GM19351 (cell line): ENCODE results near the gene NREP.

Experiments used
- ATAC-seq: cut with Tn5 transposase; IDR thresholded peaks from one replicate; pipeline ENCODE4 v1.9.1; 2021; ENCODE audit warnings: mild to moderate bottlenecking, moderate library complexity; ENCODE audit not compliant: unreplicated experiment

NREP gene

DNA sequence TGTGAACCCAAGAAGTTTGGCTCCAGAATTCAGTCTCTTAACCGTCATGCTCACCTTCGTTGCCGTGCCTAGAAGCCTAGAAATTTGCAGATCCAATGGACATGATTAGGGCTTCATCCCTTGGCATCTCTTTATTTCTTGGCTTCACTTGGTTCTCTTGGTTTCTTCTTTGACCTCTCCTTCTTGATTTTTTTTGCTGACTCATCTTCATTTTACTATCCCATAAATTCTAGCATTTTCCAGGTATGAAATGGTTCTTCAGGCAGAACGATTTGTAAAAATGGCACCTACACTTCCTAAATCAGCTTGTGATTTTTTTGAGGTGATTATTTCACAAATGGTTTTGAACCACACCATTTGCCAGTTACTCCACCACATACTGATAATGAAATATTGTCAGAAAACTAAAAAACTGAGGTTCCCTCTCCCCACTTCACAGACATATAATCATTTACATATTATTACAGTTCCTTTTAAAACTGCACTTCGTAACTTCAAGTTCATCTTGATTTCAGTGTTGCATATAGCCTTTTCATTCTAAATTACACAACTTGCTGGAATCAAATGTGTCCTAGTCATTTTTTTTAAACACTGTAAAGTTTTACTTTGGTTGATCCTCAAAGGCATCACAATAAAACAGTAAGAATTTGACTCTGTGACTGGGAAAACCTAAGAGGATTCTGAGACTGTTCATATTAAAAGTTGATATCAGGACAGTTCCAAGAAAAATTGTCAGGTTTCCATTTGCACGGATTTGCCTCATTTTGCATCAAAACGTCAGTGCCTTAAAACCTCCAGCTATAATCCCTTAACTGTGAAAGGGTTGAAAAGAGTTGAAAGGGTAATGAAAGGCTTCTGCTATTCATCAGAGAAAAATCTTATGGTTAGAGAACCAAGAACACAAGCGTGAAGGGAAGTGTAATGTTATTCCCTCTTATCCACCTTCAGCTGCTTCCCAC is 8.9 kb upstream of the NREP start:
- no peak for ATAC-seq

DNA sequence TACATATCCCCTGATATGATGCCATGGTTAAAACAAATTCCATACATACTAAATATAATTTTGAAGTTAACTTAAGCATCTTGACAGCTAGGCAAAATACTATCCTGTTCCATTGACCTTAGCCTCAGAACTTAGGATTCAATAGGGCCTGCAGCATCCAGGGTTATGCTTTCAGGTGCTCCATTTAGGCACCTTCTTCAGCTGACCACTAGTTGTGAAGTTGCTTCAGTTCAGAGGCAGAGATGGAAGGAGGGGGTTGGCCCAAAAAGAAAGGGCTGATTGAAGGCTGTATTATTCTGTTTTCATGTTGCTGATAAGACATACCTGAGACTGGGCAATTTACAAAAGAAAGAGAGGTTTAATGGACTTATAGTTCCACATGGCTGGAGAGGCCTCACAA is 7.0 kb upstream of the NREP start:
- ATAC-seq: no peak

DNA sequence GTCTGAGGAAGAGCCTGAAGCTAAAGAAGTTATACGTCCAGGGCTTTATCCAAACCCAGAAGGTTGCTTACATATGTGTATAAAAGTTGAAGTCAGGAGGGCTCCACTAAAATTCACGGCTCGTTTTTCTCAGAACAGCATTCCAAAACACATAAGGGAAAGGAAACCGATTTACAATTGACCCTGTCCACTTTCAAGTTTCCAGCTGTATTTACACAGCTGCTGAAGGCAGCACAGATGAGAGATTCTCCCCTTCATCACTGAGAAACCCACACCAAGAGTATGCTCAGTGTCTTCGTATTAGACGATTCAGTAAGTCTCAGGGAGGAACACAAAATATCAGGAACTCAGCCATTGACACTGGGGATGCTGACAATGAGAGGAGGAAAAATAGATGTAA is 5.9 kb upstream of the NREP start:
- no peak for ATAC-seq

DNA sequence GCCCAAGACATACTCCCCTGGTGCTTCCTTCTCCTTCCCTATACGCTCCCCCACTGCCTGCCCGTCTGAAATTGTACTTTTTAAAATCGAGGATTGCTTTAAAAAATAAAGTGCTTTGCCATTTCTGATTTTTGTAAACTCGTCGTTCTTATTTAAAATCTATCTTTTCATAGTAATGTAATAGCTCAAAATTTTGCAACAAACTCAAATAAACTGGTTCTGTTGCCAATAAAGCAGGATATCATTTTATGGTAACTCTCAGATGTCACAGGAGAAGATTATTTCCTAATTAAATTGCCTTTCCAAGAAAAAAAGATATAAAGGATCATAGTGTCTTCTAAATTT is 1.3 kb upstream of the NREP start:
- ATAC-seq: no peak

DNA sequence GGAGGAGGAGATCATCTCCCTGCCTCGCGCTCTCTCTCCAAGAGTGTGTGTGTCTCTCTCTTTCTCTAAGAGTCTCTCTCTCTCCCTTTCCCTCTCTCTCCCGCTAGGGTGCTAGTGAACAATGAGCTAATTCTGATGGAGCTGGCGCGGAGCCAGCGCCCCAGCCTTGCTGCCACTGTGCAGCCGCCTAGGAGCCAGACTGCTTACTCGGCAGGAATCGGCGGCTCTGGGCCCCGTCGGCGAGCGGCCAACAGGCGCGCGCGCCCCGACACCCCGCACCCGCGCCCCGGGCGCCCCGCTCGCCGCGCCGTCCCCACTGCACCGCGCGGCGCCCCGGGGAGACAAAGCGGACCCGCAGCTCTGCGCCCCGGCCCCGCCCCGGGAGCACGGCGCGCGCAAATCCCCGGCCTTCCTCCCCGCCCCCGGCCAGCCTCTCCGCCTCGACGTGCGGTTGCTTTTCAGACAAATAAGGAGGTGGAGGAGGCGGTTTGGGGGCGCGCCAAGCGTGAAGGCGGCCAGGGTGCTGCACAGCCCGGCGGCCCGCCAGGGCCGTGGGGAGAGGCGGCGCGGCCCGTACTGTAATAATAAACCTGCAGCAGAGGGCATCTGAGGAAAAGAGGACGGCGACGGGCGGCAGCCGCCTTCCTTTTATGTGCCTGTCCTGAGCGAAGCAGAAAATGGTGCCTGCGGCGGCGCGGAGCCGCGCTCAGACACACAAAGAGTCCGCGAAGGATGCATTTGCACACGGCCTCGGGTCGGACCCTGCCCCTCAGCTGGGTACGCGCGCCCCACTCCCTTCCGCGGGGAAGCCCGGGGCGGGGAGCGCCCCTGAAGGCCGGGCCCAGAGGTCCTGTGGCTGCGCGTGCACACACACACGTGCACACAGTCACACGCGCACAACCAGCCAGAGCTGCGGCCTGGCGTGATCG is 625 bp upstream of the NREP start:
- peak; percentile 71 for ATAC-seq

DNA sequence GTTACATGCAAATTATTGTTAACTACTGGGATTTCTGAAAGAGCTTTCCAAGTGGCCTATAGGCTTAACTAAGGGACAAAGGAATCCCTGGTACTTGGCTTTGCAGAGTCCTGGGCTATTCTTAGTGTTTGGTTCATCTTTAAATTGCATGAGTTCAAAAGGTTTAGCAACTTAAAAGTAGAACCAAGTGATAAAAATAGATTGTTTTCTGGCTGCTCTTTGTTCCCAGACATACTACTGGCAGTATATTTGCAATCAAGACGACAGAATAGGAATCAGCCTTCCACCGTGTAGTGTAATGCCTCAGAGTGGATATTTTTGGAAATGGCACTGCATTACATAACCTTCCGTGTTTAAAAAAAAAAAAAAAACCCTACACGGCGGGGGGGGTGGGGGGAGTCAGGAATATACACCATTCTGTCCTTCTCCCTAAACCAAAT is 1.0 kb downstream of the NREP start:
- ATAC-seq: no peak

DNA sequence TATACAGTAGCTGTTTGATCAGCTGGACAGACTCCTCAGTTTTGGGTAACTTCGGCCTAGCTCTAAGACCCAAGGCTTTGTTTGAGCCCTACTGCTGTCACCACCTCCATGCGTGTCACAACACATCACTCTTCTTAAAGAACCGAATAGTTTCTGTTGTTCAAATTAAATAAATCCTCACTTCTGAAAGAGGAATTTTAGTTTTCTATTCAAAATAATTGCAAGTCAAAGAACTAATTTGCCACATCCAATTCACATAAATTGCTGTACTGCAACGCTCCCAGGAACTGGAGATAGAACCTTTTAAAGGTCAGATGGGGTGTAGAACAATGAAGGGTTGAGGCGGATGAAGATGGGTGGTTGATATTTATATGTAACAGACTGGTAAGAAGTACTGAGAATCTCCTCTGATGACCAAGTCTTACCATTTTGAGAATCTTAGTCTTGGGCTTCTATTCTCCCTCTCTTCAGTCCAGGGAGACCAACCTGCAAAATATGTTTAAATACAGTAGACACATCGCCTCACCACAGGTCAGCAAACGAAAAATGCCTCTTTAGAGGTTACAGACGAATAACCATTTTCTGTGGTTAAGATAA is 1.6 kb downstream of the NREP start:
- no peak for ATAC-seq

DNA sequence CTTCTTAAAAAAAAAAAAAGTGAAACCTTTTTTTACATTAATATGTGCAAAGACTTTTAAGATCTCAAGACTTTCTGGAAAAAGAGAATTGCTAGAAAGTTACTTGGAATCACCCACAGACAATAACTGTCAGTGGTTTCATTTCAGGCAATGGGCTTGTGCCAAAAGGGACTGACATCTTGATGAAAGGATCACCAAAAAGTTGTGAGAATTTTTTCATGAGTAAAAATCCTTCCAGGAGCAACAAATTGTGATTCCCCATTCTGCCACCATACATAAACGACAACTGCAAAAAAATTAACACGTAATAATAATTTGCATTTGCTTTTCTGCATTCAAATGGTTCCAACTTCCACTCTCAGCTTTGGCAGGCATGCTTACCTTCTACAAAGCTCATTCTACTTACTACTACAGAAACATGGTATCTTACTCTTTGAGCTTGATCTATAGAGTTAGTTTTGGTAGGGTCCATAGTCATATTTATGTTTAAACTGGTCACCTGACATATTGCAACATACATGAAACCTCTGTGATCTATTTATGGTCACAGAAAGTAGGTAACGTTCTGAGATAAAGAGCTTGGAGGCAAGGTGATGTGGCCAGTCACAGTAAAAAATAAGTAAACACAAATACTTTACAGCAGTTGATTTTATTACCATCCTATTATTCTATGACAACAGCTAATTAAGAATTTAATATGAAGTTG is 3.0 kb downstream of the NREP start:
- ATAC-seq: no peak

DNA sequence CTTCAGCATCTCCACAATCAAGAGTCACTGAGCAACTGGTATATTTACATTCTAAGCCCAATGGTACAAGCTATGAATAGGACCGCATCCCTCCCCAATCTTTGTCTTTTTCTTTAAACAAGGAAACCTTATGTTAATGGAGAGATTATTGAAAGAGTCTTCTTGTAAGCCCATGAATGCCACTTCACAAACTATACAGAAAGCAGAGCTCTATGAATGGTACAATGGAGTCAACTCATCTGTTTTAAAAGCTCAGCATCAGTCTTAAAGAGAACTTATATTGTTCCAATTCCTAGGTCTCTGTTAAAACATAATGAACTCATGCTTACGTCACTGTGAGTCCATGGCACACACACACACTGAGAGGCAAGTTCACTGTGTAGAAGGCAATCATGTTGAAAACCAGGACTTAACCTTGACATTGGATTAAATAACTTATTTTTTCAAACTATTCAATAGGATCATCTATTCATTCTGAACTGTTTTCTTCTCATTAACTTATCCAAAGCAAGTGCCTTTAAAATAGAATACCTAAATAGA is 4.5 kb downstream of the NREP start:
- no peak for ATAC-seq

DNA sequence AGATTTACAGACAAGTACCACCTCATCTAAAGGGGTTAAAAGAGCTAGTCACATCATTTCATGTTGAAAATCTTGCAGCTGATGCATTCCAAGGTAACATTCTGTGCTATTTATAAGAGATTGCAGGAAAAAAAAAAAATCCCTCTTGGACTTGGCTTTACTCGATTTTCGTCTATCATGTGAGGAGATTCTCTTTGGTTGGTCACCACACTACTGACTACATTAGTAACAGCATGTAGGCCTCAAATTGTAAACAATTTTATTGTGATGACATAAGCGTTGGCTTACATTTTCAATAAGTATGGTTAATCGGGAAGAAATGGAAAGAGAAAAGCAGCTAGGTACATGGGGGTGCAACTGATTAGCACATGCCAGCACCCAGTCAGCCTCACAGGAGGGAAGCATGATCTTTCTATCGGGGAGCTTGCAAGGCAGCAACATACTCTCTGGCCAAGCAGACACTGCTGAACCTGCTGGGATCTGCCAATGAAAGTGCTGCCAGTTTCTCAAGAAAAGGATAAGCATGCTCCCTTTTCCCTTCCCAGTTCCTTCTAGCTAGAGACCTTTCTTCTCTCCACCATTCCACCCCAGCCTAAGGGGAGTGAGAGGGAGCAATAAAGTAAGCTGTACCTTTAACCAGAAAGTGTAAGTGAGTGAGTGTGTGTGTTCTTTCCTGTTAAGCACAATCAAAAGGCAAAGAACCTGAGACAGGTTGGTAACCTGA is 7.5 kb downstream of the NREP start:
- no peak for ATAC-seq

DNA sequence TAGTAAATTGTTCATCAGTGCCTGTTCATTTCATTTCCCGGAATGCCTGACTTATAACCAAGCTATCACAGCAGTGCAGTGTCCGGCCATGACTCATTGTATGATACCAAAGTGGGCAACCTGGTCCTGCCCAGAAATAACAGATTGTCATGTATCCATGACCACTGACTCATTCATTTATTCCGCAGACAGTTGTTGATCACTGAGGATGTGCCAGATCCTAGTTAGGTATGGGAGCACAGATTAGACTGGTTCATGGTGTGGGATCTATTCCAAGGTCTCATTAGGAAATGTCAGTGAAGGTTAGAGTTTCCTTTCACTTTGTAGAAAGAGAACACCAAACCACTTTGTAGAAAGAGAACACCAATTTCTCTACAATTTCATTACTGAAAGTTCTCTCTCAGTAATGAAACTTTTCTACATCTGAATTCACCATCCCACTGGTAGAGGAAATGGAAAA is 8.7 kb downstream of the NREP start:
- ATAC-seq: no peak

DNA sequence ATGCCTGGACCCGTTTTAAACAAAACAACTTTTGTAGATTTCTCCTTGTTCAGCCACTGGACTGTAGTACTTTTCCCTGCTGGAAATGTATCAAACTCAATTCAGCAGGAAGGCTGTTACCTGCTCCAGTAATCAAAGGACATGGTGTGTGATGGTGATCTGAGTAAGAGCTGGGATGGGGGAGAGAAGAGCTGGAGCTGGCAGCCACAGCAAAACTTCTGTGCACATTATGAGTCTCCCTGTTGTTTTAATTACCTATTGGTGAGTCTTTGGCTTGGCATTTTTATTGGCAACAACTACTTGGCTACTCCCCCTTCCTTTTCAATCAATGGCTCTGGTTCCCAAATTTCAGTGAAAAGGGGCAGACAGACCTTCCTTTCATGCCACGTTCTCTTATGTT is 9.7 kb downstream of the NREP start:
- no peak for ATAC-seq

DNA sequence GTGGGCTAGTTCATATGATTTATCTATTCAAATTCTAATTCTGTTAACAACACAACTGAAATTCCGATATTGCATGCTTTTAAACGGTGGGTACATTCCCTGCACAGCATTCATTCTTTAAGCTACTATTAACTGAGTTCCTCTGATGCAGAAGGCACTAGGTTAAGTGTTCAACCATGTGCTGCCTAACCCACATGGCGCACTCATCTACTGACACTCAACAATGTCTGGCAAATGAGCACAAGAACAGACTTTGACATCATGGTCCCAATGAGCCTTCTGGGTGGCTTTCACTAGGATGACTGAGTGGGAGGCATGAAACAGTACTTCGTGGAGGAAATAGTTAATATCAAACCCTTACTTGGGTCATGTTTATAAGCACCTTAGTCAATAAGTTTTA is 10.2 kb downstream of the NREP start:
- ATAC-seq: no peak

DNA sequence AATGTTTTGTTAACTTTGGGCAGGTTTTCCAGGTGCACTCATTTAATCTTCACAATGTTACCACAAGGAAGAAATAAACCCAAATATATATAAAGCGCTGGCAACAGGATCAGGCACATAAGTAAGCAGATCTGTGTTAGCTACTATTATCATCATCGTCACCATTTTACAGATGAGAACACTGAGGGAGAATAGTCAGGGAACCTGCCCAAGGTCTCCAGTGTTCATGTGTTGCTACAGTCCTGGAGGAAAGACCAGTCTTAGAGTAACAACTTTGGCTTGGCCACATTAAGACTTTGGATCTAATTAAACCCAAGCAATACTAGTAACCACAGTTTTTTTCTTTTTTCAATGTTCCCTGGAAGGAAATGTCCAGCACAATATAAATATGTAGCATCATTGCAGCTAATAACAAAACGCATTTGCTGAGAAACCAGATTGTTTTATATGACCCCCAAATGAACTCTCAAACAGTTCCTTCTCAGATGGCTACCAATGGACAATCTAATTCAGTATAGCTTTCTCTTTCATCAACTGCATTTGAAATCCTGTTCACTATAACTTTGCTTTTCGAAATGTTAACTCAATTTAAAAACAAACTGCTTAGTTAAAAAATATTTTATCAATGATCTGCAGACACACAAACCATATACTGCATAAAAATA is 11.8 kb downstream of the NREP start:
- ATAC-seq: no peak

DNA sequence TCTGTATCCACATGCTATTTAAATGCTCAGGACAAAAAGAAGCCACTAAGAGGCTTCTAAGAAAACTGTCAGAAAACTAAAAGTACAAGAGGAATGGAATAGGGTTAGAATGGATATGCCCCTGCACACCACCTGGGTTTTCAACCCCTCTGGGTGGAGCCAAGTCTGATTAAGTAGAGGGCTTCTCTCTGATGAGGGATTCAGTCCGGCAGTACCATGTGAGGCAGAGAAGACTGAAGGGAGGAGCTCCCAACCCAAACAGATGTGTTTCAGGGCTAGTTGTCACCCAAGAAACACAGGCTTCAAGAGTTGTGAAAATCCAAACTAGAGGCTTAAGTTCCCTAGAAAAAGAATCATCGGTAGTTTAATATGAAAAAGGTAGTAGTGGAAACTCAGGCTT is 12.5 kb downstream of the NREP start:
- no peak for ATAC-seq

DNA sequence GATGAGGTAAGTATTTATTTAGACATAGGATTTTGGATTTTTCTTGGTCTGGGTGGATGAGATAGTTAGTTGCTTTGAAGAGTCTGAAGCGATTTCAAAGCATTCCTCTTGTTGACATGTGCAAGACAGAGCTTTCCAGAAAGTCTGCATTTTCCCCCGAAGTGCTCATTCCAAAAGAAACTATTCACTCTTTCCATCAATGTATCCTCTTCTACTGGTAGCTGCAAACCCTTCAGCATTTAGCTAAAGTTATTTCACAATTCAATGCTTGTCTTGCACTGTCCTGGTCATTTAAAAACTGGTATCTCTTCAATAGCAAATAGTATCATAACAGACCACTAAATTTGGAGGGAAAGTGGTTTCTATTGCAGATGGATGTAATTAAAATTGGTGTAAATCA is 13.0 kb downstream of the NREP start:
- no peak for ATAC-seq

DNA sequence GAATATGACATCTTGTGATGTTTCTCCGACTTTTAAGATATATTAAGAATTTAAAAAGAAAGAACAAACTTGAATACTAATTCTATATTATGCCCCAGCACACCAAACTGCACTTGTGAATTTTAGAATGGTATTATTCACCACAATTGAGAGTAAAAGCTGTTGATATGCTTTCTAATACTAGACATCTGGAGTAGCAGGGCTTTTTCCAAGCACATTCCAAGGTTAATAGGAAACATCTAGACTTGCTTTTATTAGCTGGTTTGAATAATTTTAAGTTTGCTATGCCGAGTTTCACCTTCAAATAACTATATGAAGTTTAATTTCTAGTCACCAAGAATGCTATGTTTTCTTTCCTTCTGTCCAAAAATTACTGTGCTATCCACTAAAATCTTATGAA is 13.5 kb downstream of the NREP start:
- ATAC-seq: no peak

DNA sequence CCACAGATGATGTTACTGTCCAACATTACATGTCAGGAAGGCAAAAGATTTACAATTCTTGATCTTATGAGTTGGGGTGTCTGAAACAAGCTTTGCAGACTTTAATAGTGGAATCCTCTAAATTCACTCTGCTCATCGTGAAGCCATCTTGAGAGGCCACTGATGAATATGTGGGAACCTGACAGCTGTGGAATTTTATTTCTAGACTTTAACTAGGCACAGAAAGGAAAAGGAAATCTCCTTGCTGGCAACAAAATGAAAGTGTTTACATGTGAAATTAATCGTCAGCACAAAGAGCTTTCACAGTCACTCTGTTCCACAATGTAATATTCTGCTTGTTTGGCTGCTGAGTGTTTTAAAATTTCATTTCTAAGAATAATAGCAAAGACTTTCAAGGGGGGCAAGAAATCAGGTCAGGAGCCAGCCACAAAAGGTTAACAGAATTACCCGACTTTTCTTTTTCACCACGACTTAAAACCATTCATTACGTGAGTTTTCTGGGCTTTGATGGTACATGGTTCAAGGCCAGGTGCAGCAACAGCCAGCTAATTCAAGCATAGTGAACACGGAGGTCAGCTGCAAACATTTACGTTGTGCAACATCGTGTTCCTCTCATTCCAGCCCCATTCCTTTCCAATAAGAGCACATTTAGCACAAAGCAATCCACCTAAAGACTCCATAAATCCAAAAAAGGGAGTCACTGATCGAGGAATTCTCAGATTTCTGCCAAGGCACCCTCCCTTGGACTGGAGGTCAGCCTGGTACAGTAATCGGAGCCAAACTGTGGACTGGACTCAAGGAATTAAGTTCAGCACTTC is 14.6 kb downstream of the NREP start:
- ATAC-seq: no peak
